HL-60 (cell line): Measurements from ENCODE around the gene GPD1L.

Source experiments
- DNase-seq, 2 experiments: peaks; one replicate each; pipeline ENCODE4 v3.0.0-alpha.2; 2010 to 2020; ENCODE audit warnings: low read depth in 1 of 2, low spot score in 1 of 2
- H3K27ac ChIP-seq: fragments of 250-450 bp; sonication (Bioruptor Pico); replicated peaks from 2 replicates; pipeline ENCODE4 v1.5.1; 2020; ENCODE audit warnings: mild to moderate bottlenecking, moderate library complexity
- H3K27me3 ChIP-seq: fragments of 250-450 bp; sonication (Bioruptor Pico); 2 replicates; pipeline ENCODE4 v1.5.1; 2021; ENCODE audit warnings: mild to moderate bottlenecking, moderate library complexity; ENCODE audit not compliant: insufficient read depth, poor library complexity, severe bottlenecking
- H3K4me3 ChIP-seq: replicated peaks from 2 replicates; pipeline ENCODE4 v1.5.1; 2011; ENCODE audit warnings: mild to moderate bottlenecking, control low read depth, low read length; ENCODE audit not compliant: insufficient read depth
- GABPA ChIP-seq: IDR thresholded peaks from 2 replicates; pipeline ENCODE4 v1.6.1; 2012; ENCODE audit warnings: low read depth
- POLR2AphosphoS5 ChIP-seq: IDR thresholded peaks from 2 replicates; pipeline ENCODE4 v1.6.1; 2012; ENCODE audit warnings: low read depth
- SPI1 ChIP-seq: IDR thresholded peaks from 2 replicates; pipeline ENCODE4 v1.6.1; 2012; ENCODE audit warnings: low read depth, mild to moderate bottlenecking, borderline replicate concordance
- TF ChIP-seq, protein P1 (sequence below): IDR thresholded peaks from one replicate; pipeline ENCODE4 v1.5.1; 2011; ENCODE audit warnings: low read length, control low read depth, inconsistent platforms; ENCODE audit not compliant: insufficient read depth
- TF ChIP-seq, protein P2 (sequence below): IDR thresholded peaks from 2 replicates; pipeline ENCODE4 v1.6.1; 2012; ENCODE audit warnings: low read depth; ENCODE audit not compliant: insufficient replicate concordance

The GPD1L gene

DNA sequence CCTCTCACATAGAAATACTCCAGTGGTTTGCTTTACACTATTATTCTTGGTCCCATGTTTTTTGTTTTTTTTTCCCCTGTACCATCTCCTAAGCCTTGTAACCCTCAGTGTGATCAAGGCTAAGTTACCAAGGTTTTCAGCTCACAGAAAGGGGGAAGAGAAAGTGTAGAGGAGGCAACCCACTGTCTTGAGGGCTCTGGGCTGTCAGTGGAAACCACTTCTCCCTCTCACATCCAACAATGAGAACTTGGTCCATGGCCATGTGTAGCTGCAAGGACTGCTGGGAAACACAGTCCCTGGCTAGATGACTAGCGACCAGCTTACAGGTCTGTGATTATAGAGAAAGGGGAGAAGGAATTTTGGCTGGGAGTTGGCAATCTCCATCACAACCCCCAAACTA lies 30.3 kb downstream of the GPD1L start:
- DNase-seq = no peak
- H3K4me3 ChIP-seq = no peak overlapping the region
- H3K27ac ChIP-seq = no peak overlapping the region
- TF ChIP-seq, protein P1, sequence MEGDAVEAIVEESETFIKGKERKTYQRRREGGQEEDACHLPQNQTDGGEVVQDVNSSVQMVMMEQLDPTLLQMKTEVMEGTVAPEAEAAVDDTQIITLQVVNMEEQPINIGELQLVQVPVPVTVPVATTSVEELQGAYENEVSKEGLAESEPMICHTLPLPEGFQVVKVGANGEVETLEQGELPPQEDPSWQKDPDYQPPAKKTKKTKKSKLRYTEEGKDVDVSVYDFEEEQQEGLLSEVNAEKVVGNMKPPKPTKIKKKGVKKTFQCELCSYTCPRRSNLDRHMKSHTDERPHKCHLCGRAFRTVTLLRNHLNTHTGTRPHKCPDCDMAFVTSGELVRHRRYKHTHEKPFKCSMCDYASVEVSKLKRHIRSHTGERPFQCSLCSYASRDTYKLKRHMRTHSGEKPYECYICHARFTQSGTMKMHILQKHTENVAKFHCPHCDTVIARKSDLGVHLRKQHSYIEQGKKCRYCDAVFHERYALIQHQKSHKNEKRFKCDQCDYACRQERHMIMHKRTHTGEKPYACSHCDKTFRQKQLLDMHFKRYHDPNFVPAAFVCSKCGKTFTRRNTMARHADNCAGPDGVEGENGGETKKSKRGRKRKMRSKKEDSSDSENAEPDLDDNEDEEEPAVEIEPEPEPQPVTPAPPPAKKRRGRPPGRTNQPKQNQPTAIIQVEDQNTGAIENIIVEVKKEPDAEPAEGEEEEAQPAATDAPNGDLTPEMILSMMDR = no peak
- TF ChIP-seq, protein P2, sequence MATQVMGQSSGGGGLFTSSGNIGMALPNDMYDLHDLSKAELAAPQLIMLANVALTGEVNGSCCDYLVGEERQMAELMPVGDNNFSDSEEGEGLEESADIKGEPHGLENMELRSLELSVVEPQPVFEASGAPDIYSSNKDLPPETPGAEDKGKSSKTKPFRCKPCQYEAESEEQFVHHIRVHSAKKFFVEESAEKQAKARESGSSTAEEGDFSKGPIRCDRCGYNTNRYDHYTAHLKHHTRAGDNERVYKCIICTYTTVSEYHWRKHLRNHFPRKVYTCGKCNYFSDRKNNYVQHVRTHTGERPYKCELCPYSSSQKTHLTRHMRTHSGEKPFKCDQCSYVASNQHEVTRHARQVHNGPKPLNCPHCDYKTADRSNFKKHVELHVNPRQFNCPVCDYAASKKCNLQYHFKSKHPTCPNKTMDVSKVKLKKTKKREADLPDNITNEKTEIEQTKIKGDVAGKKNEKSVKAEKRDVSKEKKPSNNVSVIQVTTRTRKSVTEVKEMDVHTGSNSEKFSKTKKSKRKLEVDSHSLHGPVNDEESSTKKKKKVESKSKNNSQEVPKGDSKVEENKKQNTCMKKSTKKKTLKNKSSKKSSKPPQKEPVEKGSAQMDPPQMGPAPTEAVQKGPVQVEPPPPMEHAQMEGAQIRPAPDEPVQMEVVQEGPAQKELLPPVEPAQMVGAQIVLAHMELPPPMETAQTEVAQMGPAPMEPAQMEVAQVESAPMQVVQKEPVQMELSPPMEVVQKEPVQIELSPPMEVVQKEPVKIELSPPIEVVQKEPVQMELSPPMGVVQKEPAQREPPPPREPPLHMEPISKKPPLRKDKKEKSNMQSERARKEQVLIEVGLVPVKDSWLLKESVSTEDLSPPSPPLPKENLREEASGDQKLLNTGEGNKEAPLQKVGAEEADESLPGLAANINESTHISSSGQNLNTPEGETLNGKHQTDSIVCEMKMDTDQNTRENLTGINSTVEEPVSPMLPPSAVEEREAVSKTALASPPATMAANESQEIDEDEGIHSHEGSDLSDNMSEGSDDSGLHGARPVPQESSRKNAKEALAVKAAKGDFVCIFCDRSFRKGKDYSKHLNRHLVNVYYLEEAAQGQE = no peak
- TF ChIP-seq GABPA (no peak), SPI1 (no peak), POLR2AphosphoS5 (no peak)
- H3K27me3 ChIP-seq = no peaks in the 10 kb centered on the region

DNA sequence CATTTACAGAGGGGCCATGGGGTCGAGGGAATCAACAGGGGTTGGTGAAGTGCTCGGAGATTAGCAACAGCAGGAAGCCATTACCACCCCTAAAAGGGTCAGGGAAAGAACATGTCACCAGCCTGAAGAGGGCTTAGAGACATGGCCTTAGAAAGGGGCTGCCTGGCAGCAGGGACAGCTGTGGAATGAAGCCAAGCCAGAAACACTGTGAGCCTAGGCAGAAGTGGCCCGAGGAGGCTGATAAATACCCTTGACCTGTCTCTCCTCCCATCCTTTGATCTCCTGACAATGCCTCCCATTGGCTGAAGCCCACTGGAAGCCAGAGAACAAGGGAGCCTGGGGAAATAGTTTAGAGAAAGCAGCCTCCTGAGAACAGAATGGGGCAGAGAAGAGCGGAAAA lies 31.4 kb downstream of the GPD1L start:
- no peaks in the 10 kb centered on the region for H3K27me3 ChIP-seq
- DNase-seq = no peak
- no peak overlapping the region for H3K4me3 ChIP-seq
- H3K27ac ChIP-seq = no peak overlapping the region
- TF ChIP-seq POLR2AphosphoS5 (no peak), SPI1 (no peak), GABPA (no peak)
- TF ChIP-seq, protein P1 = no peak
- TF ChIP-seq, protein P2 = no peak

DNA sequence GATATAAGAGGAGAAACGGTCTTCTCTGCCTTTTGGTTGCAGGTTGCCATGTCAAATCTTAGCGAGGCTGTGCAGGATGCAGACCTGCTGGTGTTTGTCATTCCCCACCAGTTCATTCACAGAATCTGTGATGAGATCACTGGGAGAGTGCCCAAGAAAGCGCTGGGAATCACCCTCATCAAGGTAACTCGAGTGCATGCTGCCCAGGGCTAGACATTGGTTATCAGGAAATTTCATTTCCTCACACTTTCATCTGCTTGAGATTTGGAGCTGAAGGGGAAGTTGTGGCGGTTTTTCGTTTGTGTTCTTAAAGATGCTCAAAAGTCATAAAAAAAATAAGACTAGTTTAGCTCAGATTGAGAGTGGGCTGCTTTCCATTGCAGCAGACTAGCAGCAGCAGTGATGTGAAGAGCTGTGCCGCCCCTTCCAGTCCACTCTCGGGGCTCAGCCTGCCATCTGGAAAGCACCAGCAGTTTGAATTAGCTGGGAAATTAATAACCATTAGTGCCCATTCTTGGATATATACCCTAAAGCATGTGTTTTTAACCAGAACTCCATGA lies 32.2 kb downstream of the GPD1L start:
- Histone ChIP-seq H3K4me3 (no peak overlapping the region), H3K27me3 (no peaks in the 10 kb centered on the region), H3K27ac (no peak overlapping the region)
- TF ChIP-seq, protein P2 = no peak
- TF ChIP-seq SPI1 (no peak), POLR2AphosphoS5 (no peak)
- no peak for DNase-seq

DNA sequence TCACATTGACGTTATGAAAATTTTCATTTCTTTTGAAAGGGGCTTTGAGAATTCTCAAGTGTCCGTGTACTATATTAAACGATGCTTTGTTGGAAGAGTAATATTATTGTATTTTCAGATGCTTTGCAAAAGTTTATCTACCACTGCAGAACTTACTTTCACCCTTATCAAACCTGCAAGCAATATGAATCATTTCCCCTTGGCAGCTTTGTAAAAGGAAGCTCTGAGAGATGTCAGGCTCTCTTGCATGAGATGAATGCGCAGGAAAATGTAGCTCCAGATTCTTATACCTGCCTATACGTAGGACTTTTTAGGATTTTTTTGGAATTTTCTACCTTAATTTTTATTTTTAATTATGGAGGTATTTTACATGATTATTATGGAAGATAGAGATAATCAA lies 34.5 kb downstream of the GPD1L start:
- H3K27ac ChIP-seq = no peak overlapping the region
- no peaks in the 10 kb centered on the region for H3K27me3 ChIP-seq
- DNase-seq = no peak
- TF ChIP-seq POLR2AphosphoS5 (no peak), SPI1 (no peak), GABPA (no peak)
- TF ChIP-seq, protein P1 = no peak
- TF ChIP-seq, protein P2 = no peak
- no peak overlapping the region for H3K4me3 ChIP-seq
